Colonic mucosa (tissue), 4 donors: ENCODE measurements around the gene FBL. TPM values are rescaled to one million over a fixed set of nuclear protein-coding genes. Genes with fewer than 3 reads are reported as not detected.

Source experiments
- DNase-seq: peaks from one replicate; pipeline ENCODE4 v3.0.0-alpha.2; 2020
- H3K27ac ChIP-seq: fragments of 200-600 bp; one replicate; pipeline ENCODE4 v1.8.0; 2021
- H3K27me3 ChIP-seq: fragments of 200-600 bp; one replicate; pipeline ENCODE4 v1.8.0; 2021
- H3K36me3 ChIP-seq: fragments of 200-600 bp; one replicate; pipeline ENCODE4 v1.8.0; 2021
- H3K4me1 ChIP-seq: fragments of 200-600 bp; one replicate; pipeline ENCODE4 v1.8.0; 2021; ENCODE audit warnings: mild to moderate bottlenecking
- H3K4me3 ChIP-seq: fragments of 200-600 bp; one replicate; pipeline ENCODE4 v1.8.0; 2021
- H3K9ac ChIP-seq, 2 donors: one replicate each; pipeline ENCODE4 v1.7.0; 2013; ENCODE audit warnings: control low read depth in 2 of 2, low read depth in 2 of 2, low read length in 2 of 2
- H3K9me3 ChIP-seq: fragments of 200-600 bp; one replicate; pipeline ENCODE4 v1.8.0; 2021
- CTCF ChIP-seq: fragments of 200-600 bp; IDR thresholded peaks from one replicate; pipeline ENCODE4 v1.8.0; 2022; ENCODE audit warnings: antibody characterized with exemption, mild to moderate bottlenecking
- intact Hi-C: fragments of 100-400 bp; cut with DNase I; formaldehyde crosslinking; loops from one replicate; pipeline ENCODE4 v1.14.1; 2022
- total RNA-seq, 2 donors: library from RNA; stranded (reverse); fragmentation: NEBNext Ultra II Directional in 1 of 2; extraction: Animal tissue kit (Norgen Biotek cat#: 25700) in 1 of 2; gene quantifications; one replicate each; pipeline ENCODE4 v1.2.1, GENCODE V29; 2021
- donor health status: healthy.
- donor health status: DM: no; HTN: no; CAD: no.
- donor health status: DM: no; HTN: no; CAD: no.

FBL gene
- total RNA-seq, 2 donors from 2014 or later: 155 to 297 TPM

- intact Hi-C loops: no loop called here
- Histone ChIP-seq H3K36me3 (no peaks in the 10 kb centered on the region), H3K27me3 (no peaks in the 10 kb centered on the region), H3K4me3 (no peak overlapping the region), H3K9me3 (no peaks in the 10 kb centered on the region), H3K27ac (no peak overlapping the region), H3K4me1 (no peaks in the 10 kb centered on the region), H3K9ac (no peak overlapping the region)
- no peak for TF ChIP-seq CTCF
- no peak for DNase-seq
These were observed 28.2 kb upstream of the FBL start for GRCh38 chr19:39874404-39874803.

- no peak overlapping the region for H3K27ac ChIP-seq
- no peak overlapping the region for H3K9ac ChIP-seq
- intact Hi-C loops: no loop called here
- DNase-seq: no peak
- no peak overlapping the region for H3K4me3 ChIP-seq
- TF ChIP-seq CTCF: no peak
- H3K27me3 ChIP-seq: no peaks in the 10 kb centered on the region
- no peaks in the 10 kb centered on the region for H3K36me3 ChIP-seq
- H3K4me1 ChIP-seq: no peaks in the 10 kb centered on the region
- H3K9me3 ChIP-seq: no peaks in the 10 kb centered on the region
These were observed 27.2 kb upstream of the FBL start for GRCh38 chr19:39873385-39873784.

GRCh38 chr19:39871886-39872866 lies 26.0 kb upstream of the FBL start:
- no peaks in the 10 kb centered on the region for H3K9me3 ChIP-seq
- no peak for DNase-seq
- H3K27me3 ChIP-seq: no peaks in the 10 kb centered on the region
- TF ChIP-seq CTCF: no peak
- no peak overlapping the region for H3K4me3 ChIP-seq
- intact Hi-C loops: no loop called here
- H3K4me1 ChIP-seq: no peaks in the 10 kb centered on the region
- no peak overlapping the region for H3K9ac ChIP-seq
- H3K36me3 ChIP-seq: no peaks in the 10 kb centered on the region
- H3K27ac ChIP-seq: no peak overlapping the region

GRCh38 chr19:39871362-39871761 lies 25.2 kb upstream of the FBL start:
- intact Hi-C loops: no loop called here
- H3K36me3 ChIP-seq: no peaks in the 10 kb centered on the region
- no peak for DNase-seq
- no peak overlapping the region for H3K9ac ChIP-seq
- H3K4me3 ChIP-seq: no peak overlapping the region
- H3K4me1 ChIP-seq: no peaks in the 10 kb centered on the region
- no peak for TF ChIP-seq CTCF
- H3K27me3 ChIP-seq: no peaks in the 10 kb centered on the region
- no peaks in the 10 kb centered on the region for H3K9me3 ChIP-seq
- H3K27ac ChIP-seq: no peak overlapping the region

GRCh38 chr19:39870171-39870971 lies 24.2 kb upstream of the FBL start:
- Histone ChIP-seq H3K9me3 (no peaks in the 10 kb centered on the region), H3K27ac (no peak overlapping the region), H3K36me3 (no peaks in the 10 kb centered on the region), H3K9ac (no peak overlapping the region), H3K27me3 (no peaks in the 10 kb centered on the region), H3K4me1 (no peaks in the 10 kb centered on the region), H3K4me3 (no peak overlapping the region)
- no peak for DNase-seq
- intact Hi-C loops: no loop called here
- no peak for TF ChIP-seq CTCF
